GM18873 (cell line): Measurements from ENCODE around the gene IMMP2L.
"Not testable (repeated sequence)": the region's sequence is repeated elsewhere in the genome, so short reads cannot be mapped to it uniquely, and the experiment has no call there.

Experiments
- ATAC-seq: cut with Tn5 transposase; IDR thresholded peaks from one replicate; pipeline ENCODE4 v1.9.1; 2021; ENCODE audit warnings: mild to moderate bottlenecking, moderate library complexity, moderate number of reproducible peaks; ENCODE audit not compliant: unreplicated experiment, low FRiP score

Gene IMMP2L

DNA sequence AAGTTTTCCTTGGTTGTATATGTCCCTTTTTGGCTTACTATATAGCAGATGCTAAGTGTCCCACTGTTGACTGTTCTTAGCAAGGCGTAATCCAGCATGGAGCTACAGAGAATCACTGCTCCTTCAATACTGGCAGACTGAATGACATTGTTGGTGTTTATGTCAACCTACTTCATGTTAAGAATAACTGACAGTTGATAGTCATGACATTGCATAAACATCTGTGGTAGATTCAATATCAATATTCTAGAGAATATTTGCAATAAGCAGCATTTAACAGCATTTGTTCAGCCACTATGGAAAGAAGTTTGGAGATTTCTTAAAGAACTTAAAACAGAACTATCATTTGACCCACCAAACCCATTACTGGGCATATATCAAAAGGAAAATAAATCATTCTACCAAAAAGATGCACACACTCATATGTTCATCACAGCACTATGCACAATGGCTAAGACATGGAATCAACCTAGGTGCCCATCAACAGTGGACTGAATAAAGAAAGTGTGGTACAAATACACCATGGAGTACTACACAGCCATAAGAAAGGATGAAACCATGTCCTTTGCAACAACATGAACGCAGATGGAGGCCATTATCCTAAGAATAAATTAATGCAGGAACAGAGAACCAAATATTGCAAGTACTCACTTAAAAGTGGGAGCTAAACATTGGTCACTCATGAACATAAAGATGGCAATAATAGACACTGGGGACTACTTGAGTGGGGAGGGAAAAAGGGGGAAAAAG, 88.7 kb downstream of the IMMP2L start:
- ATAC-seq, result no peak

DNA sequence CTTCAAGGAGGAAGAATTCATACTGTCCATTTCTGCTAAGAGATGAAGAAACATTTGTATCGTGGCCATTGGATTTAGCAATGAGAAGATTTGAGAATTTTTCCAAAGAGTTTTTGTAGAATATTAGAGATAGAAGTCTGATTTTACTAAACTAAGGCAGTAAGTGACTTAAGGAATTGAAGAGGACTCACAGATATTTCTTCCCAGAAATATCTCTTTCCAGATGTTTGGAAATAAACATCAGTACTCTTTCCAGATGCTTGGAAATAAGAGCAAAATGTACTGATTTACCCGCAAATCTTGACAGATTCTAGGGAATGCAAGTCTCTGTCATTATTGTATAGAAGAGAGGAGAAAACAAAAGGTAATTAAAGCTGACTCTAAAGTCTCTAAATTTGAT, 91.3 kb downstream of the IMMP2L start:
- ATAC-seq, result no peak

DNA sequence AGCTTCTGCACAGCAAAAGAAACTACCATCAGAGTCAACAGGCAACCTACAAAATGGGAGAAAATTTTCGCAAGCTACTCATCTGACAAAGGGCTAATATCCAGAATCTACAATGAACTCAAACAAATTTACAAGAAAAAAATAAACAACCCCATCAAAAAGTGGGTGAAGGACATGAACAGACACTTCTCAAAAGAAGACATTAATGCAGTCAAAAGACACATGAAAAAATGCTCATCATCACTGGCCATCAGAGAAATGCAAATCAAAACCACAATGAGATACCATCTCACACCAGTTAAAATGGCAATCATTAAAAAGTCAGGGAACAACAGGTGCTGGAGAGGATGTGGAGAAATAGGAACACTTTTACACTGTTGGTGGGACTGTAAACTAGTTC, 92.4 kb downstream of the IMMP2L start:
- not testable (repeated sequence) for ATAC-seq

DNA sequence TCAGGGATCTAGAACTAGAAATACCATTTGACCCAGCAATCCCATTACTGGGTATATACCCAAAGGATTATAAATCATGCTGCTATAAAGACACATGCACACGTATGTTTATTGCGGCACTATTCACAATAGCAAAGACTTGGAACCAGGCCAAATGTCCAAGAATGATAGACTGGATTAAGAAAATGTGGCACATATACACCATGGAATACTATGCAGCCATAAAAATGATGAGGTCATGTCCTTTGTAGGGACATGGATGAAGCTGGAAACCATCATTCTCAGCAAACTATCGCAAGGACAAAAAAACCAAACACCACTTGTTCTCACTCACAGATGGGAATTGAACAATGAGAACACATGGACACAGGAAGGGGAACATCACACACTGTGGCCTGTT, 96.5 kb downstream of the IMMP2L start:
- ATAC-seq, result not testable (repeated sequence)

DNA sequence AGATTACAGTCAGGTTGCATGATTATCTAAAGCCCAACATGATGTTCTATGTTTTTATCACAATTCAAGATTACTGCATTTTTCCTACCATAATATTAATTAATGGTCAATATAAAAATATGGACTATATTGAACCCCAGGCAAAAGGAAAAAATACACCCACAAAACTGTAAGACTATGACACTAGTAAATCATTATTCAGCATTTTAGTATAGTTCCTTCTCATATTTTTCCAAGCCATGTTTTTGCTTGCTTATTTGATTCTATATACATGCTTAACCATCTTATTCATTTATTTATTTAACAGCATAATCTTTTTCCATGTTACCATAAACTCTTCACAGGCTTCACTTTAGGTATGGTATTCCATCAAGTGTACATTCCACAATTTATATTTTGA, 101.6 kb downstream of the IMMP2L start:
- ATAC-seq, result no peak

DNA sequence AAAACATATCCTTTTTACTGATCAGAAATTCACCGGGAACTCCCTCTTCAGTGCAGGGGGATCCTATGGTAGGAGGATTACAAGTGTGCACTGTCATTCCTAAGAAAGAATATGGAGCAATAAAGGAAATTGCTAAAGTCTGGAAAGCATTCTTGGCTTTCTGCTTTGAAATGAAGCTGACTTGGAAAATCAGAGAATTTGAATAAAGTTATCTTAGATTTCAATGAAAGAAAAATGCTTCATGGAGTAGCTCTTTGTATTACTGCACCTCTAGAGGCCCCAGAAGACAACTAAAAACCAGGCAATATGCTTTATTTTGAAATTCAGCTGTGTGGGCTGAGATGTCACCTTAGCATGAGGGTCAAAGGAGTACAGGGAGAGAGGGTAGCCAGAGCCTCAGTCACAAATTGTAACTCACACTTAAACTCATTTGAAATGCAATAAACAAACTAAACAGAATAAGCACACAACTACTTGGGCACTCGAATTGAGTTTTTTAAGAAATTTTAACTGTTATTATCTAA, 102.5 kb downstream of the IMMP2L start:
- no peak for ATAC-seq

DNA sequence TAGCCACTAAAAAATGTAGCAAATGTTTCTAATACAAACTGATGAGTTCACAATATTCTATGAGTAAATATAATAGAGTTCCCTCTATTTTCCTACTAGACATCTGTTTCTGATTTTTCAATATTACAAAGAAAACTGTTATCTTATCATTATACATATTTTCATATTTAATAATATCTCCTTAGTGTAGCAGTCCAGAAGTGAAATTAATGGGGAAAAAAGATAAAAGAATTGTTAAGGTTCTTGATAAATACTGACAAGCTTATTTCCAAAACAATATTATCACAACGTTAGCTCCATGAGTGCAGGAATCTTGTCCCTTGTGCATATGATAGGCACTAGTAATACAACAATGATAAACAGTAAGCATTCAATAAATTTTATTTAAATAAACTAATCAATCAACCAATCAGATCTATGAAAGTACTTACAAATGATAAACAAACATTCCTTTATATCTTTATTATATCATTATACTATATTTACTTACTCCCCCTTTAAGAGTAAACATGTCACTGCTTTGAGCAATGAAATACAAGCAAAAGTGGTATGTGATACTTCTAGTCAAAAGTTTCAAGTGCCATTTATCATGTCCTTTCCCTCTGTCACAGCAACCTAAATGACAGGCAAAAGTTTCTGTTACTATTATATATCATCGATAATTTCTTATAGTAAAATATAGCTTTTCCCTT, 103.1 kb downstream of the IMMP2L start:
- no peak for ATAC-seq

DNA sequence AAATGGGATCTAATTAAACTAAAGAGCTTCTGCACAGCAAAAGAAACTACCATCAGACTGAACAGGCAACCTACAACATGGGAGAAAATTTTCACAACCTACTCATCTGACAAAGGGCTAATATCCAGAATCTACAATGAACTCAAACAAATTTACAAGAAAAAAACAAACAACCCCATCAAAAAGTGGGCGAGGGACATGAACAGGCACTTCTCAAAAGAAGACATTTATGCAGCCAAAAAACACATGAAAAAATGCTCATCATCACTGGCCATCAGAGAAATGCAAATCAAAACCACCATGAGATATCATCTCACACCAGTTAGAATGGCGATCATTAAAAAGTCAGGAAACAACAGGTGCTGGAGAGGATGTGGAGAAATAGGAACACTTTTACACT, 111.6 kb downstream of the IMMP2L start:
- not testable (repeated sequence) for ATAC-seq

DNA sequence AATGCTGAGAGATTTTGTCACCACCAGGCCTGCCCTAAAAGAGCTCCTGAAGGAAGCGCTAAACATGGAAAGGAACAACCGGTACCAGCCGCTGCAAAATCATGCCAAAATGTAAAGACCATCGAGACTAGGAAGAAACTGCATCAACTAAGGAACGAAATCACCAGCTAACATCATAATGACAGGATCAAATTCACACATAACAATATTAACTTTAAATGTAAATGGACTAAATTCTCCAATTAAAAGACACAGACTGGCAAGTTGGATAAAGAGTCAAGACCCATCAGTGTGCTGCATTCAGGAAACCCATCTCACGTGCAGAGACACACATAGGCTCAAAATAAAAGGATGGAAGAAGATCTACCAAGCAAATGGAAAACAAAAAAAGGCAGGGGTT, 114.8 kb downstream of the IMMP2L start:
- ATAC-seq, result not testable (repeated sequence)

DNA sequence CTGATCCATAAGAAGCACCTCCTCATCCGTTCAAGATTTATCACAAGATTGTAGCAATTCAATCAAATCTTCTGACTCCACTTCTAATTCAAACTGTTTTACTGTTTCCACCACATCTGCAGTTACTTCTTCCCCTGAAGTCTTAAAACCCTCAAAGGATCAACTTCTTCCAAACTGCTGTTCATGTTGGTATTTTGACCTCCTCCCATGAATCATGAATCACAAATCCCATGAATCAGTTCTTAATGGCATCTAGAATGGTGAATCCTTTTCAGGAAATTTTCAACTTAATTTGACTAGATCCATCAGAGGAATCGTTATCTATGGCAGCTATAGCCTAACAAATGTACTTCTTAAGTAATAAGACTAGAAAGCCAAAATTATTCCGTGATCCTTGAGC, 122.3 kb downstream of the IMMP2L start:
- no peak for ATAC-seq

DNA sequence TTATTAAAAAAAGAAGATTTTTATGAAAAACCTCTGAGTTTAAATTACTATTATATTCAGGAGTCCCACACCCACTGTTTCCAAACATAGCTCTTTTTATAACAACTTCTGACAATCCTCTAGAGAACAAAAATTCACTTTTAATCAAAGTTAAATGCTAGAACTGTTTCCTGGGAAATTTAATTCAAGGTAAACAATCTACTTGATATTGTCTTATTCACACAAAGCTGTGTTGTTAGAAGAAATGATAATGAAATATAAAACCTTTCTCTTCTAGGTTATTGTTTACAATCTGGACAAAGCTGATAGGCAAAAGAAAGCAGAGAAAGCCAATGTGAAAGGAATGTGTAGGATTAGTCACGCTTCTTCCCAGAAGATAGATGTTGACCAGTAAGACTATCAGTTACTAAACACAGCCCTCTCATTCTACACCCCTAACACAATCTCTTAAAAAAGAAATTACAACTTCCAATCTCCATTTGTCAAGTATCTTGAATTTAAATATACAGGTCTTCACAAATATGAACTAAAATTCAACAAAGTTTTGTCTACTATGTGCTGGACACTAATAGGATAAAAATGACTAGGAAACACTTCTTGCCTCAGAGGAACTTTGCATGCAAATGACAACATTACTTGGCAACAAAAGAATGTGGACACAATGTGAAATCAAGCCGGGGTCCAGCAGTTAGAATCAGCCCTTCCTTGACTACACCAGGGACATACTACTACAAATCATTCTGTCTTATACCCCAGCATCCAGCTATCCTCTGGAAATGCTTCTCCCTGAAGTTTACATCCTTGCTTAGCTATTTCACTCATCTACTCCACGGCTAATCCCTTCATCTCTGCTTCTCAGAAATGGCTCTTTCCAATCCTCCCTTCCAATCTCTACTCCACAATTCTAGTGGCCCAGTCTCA, 123.7 kb downstream of the IMMP2L start:
- no peak for ATAC-seq

DNA sequence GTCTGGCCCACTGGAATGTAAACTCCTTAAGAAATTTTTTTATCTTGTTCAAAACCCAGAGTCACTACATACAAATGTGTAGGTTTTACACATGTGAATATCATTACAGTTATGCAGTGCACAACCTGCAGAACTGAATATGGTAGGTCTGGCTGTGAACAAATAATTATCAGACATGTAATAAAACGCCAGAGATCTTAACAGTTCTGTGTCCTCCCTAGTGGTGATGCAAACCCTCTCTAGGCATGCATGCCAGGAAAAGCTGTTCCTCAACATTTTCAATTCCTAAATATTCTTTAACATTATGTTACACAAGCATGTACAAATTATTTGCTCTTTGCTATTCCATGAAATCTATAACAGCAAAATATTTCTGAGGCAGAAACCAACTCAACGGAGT, 124.6 kb downstream of the IMMP2L start:
- ATAC-seq, result no peak

DNA sequence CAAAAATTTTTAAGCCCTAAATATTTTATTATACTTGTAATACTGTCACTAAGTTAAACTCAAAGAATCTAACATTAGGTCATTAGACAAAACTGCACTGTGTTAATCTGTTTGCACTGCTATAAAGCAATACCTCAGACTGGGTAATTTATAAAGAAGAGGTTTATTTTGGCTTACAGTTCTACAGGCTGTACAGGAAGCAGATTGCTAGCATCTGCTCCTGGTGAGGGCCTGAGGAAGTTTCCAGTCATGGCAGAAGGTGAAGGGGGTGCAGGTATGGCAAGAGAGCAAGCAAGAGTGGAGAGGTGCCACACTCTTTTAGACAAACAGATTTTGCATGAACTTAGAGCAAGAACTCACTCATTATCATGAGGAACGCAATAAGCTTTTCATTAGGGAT, 125.7 kb downstream of the IMMP2L start:
- no peak for ATAC-seq

DNA sequence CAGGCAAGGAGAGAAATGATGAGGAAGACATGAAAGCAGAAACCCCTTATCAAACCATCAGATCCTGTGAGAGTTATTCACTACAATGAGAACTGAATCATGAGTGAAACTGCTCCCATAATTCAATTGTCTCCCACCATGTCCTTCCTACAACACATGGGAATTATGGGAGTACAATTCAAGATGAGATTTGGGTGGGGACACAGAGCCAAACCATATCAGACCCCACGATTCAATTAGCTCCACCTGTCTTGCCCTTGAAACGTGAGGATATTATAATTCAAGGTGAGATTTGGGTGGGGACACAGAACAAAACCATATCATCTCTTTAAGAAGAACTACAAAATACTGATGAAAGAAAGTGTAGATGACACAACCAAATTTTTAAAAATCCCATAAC, 128.9 kb downstream of the IMMP2L start:
- no peak for ATAC-seq

DNA sequence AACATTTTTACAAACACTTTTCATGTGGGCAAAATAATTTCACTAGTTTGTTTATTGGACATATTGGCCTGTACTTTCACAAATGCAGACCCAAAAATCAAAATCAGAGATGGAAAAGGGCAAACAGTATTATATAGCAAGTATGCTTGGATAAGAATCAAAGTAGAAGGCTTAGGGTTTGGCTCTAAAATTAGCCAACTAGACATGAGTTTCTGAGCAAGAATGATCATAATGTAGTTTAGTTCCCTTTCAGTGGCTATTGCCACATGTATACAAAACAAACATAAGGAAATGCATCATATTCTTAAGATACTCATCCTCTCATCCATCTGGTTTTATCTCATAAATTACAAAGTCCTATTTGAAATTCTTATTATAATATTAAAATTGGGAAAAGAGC, 132.5 kb downstream of the IMMP2L start:
- ATAC-seq, result no peak

DNA sequence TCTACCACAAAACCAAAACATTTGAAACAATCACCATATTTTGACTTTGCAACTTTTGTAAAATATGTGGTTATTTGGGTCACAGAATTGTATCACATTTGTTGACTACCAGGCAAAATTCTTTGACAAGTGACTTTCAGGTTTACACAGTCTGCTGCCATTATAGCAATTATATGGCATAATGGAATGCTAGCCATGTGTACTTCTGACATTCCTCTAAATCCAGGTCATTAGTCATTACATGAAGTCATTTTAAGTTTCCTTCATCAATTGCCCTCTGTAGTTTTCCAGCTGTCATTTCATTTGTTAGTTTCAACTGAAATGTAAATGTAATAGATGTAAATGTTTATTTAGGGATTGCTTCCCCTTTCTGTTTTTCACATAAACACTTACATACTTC, 137.5 kb downstream of the IMMP2L start:
- ATAC-seq, result no peak

DNA sequence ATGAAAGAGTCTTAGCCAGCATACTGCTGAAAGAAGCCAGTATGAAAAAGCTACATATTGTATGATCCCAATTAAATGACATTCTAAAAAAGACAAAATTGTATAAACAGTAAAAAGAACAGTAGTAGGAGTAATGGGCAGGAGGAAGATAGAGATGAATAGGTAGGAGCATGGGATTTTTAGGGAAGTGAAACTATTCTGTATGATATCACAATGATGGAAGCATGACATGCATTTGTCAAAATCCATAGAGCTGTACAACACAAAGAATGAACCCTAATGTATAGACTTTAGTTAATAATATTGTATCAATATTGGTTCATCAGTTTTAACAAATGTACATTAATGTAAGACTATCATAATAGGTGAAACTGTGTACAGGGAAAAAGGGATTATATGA, 147.9 kb downstream of the IMMP2L start:
- no peak for ATAC-seq

DNA sequence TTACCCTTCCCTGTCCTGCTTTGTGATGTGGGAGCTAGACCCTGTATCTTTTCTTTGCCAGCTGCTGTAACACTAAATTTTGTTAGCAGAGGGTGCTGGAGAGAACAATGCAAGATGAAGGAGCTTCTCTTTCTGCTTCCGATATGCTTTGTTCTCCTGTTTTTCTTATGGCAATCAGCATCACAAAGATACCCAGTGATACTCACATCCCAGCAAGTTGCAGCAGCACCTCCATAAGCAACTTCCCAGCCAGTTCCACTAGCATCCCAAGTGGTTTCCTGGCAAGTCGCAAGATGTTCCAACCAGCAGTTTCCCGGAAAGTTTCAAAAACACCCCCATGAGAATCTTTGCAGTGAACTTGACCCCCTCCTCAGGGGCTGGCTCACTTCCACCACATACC, 148.6 kb downstream of the IMMP2L start:
- ATAC-seq, result no peak

DNA sequence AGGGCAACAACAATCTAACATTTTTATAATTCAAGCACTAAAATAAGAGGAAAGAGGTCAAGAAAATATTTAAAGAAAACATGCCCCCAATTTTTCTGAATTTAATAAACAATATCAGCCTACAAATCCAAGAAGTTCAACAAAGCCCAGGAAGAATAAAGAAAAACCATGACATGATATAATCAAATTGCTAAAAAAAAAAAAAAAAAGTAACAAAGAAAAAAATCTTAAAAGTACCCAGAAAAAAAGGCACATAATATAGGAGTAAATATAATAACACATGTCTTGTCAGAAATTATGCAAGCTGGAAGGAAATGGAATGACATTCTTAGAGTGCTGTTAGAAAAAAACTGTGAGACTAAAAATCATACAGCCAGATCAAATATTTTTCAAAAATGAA, 151.4 kb downstream of the IMMP2L start:
- no peak for ATAC-seq

DNA sequence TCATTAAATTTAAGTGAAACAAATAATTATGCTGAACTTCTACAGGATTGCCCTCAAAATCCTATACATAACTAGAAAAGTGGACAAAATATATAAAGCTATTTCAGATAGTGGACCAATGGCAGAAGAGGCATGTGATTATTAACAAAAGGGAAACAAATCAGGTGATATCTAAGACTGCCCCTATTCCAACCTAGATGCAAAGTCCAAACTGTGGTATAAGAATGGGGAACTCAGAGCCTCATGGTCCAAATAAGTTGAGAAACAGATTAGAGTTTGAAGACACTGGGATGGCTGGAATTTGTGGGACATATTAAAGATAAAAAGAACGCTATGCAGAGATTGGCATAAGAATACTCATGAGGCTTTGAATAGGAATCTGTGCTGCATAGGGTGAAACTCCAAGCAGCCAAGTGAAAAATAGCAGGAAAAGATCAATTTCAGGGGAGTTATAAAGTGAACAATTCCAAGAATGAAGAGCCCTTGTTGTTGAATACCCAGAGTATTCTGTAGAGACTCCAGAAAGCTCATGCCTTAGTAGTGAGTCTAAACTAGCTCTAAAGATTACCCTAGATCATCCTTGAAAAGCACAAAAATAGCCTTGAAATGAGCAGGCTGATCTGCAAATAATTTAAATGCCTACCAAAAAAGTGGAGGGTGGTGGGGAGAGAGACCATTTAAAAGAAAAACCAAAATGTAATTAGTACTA, 152.4 kb downstream of the IMMP2L start:
- ATAC-seq, result no peak
